GM19240 (cell line): ENCODE measurements around the gene TBX5.
"Not testable (repeated sequence)": the region's sequence is repeated elsewhere in the genome, so short reads cannot be mapped to it uniquely, and the experiment has no call there.

ENCODE experiments used
- DNase-seq: peaks from one replicate; pipeline ENCODE4 v3.0.0; 2011; ENCODE audit warnings: low spot score; ENCODE audit not compliant: insufficient read length

The TBX5 gene

GRCh38 chr12:114384739-114385138, 21.2 kb downstream of the TBX5 start:
- no peak for DNase-seq

- DNase-seq, result no peak
Measured at GRCh38 chr12:114381177-114381576, 24.8 kb downstream of the TBX5 start.

- DNase-seq, result no peak
Measured at GRCh38 chr12:114371733-114372132, 34.2 kb downstream of the TBX5 start.

GRCh38 chr12:114371250-114371649, 34.7 kb downstream of the TBX5 start:
- DNase-seq, result no peak

GRCh38 chr12:114368685-114369452, 37.1 kb downstream of the TBX5 start:
- DNase-seq, result no peak

GRCh38 chr12:114361992-114362391, 44.0 kb downstream of the TBX5 start:
- DNase-seq, result no peak

GRCh38 chr12:114361545-114361944, 44.4 kb downstream of the TBX5 start:
- DNase-seq, result no peak

GRCh38 chr12:114360485-114360884, 45.5 kb downstream of the TBX5 start:
- no peak for DNase-seq

- DNase-seq, result no peak
Measured at GRCh38 chr12:114355389-114356088, 50.4 kb downstream of the TBX5 start.

- DNase-seq, result not testable (repeated sequence)
Measured at GRCh38 chr12:114349239-114349638, 56.7 kb downstream of the TBX5 start.

- DNase-seq, result no peak
Measured at GRCh38 chr12:114347861-114348260, 58.1 kb downstream of the TBX5 start.

GRCh38 chr12:114344831-114345230, 61.1 kb downstream of the TBX5 start:
- DNase-seq, result no peak

GRCh38 chr12:114344303-114344663, 61.7 kb downstream of the TBX5 start:
- DNase-seq, result no peak

- no peak for DNase-seq
Measured at GRCh38 chr12:114343585-114344302, 62.2 kb downstream of the TBX5 start.

- DNase-seq, result no peak
Measured at GRCh38 chr12:114342656-114343055, 63.3 kb downstream of the TBX5 start.

- DNase-seq, result no peak
Measured at GRCh38 chr12:114341635-114342034, 64.3 kb downstream of the TBX5 start.

- DNase-seq, result no peak
Measured at GRCh38 chr12:114340231-114340630, 65.7 kb downstream of the TBX5 start.

- DNase-seq, result no peak
Measured at GRCh38 chr12:114339626-114340025, 66.3 kb downstream of the TBX5 start.

GRCh38 chr12:114335607-114336006, 70.3 kb downstream of the TBX5 start:
- no peak for DNase-seq

GRCh38 chr12:114334395-114334794, 71.5 kb downstream of the TBX5 start:
- no peak for DNase-seq

- DNase-seq, result no peak
Measured at GRCh38 chr12:114328292-114328691, 77.7 kb downstream of the TBX5 start.

GRCh38 chr12:114327765-114328164, 78.2 kb downstream of the TBX5 start:
- DNase-seq, result no peak
